ENCODE measurements around the gene CXCR2. TPM values are rescaled to one million over a fixed set of nuclear protein-coding genes. Genes with fewer than 3 reads are reported as not detected.

The CXCR2 gene
- total and polyA plus RNA-seq, 2 of the 8 experiments (the other 6 are each of a cell fraction or from before 2014, with no cell fraction given) = 1.4 to 1.6 TPM

DNA sequence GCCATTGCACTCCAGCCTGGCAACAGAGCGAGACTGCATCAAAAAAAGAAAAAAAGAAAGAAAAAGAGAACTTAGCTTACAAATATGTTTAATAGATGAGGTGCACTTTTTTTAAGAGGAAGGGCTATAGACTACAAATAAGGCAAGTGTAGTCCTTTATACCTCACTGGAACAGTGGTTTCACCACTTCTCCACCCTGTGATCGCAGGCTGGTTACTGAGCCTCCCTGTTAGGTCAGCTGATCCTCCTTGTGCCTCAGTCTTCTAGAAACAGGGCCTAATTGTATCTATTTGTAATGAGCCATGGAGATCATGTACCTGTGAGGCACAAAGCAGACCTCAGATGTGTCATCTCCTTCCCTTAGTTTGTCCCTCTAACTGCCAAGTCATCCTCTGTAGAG, 4.5 kb downstream of the CXCR2 start (continued):
- no peak for TF ChIP-seq BACH1 (IDR thresholded peaks at IDR 0.05; ENCODE audit: low read length)
- no peak for TF ChIP-seq SP2 (IDR thresholded peaks at IDR 0.05; ENCODE audit: low read length)
- no peak for TF ChIP-seq KDM5A (IDR thresholded peaks at IDR 0.05; ENCODE audit: low read length)
- TF ChIP-seq RFX5 (IDR thresholded peaks at IDR 0.05; ENCODE audit: borderline replicate concordance, low read depth, low read length) = no peak
- TF ChIP-seq SIN3A (conservative IDR thresholded peaks at IDR 0.05 in 1 of 2, IDR thresholded peaks at IDR 0.05 in 1 of 2; ENCODE audit: low read depth in 1 of 2, low read length in 2 of 2) = no peak
- TF ChIP-seq, protein P1, sequence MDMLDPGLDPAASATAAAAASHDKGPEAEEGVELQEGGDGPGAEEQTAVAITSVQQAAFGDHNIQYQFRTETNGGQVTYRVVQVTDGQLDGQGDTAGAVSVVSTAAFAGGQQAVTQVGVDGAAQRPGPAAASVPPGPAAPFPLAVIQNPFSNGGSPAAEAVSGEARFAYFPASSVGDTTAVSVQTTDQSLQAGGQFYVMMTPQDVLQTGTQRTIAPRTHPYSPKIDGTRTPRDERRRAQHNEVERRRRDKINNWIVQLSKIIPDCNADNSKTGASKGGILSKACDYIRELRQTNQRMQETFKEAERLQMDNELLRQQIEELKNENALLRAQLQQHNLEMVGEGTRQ (IDR thresholded peaks at IDR 0.05; ENCODE audit: low read length) = no peak
- TF ChIP-seq EP300 (IDR thresholded peaks at IDR 0.05; ENCODE audit: borderline replicate concordance in 1 of 2, low read depth in 2 of 2, low read length in 2 of 2) = no peak
